WTC11 (cell line): Measurements from ENCODE around the gene AOC1.

Source experiments
- CTCF ChIP-seq: fragments of 200-600 bp; IDR thresholded peaks from 2 replicates; pipeline ENCODE4 v1.8.0; 2022; ENCODE audit warnings: antibody characterized with exemption
- ELF4 ChIP-seq: sonication (generic); formaldehyde crosslinking; IDR thresholded peaks from 2 replicates; pipeline ENCODE4 v1.8.1; 2022; ENCODE audit warnings: low read depth, mild to moderate bottlenecking, moderate library complexity, missing genetic modification reagents
- ESRRA ChIP-seq: sonication (generic); formaldehyde crosslinking; IDR thresholded peaks from 2 replicates; pipeline ENCODE4 v1.8.1; 2022; ENCODE audit warnings: mild to moderate bottlenecking, missing genetic modification reagents, borderline replicate concordance
- TEAD4 ChIP-seq: sonication (generic); formaldehyde crosslinking; IDR thresholded peaks from 2 replicates; pipeline ENCODE4 v1.8.0; 2022; ENCODE audit warnings: mild to moderate bottlenecking, missing genetic modification reagents

GRCh38 chr7:150890853-150891584 lies 38.7 kb downstream of the AOC1 start:
- no peak for TF ChIP-seq TEAD4
- no peak for TF ChIP-seq ELF4 (CRISPR knock-in tag)
- TF ChIP-seq ESRRA: no peak
- TF ChIP-seq CTCF: no peak
